SU-DHL-6 (cell line): ENCODE measurements around the gene SLC10A3.

Experiments
- H2AFZ ChIP-seq: fragments of 200-600 bp; sonication (generic); 2 replicates; pipeline ENCODE4 v1.6.1; 2014; ENCODE audit warnings: low read depth, mild to moderate bottlenecking, moderate library complexity, mixed read lengths, antibody characterized with exemption, low read length; ENCODE audit not compliant: severe bottlenecking
- H3F3A ChIP-seq: fragments of 200-600 bp; shearing (Covaris generic); 2 replicates; pipeline ENCODE4 v1.6.0; 2016; ENCODE audit warnings: antibody characterized with exemption, mild to moderate bottlenecking; ENCODE audit not compliant: insufficient read depth
- H3K27ac ChIP-seq: fragments of 200-600 bp; sonication (generic); 2 replicates; pipeline ENCODE4 v1.5.1; 2016; ENCODE audit warnings: low read depth, mild to moderate bottlenecking, low read length, moderate library complexity, mixed read lengths
- H3K27me3 ChIP-seq: fragments of 200-600 bp; sonication (generic), shearing (Covaris generic); 2 replicates; pipeline ENCODE4 v1.6.0; 2014; ENCODE audit warnings: mild to moderate bottlenecking, low read length
- H3K36me3 ChIP-seq: fragments of 200-600 bp; sonication (generic); 2 replicates; pipeline ENCODE4 v1.6.1; 2014; ENCODE audit warnings: mild to moderate bottlenecking, low read length, mixed read lengths
- H3K4me2 ChIP-seq: fragments of 300-600, 200-600 bp; shearing (Covaris generic), sonication (generic); 2 replicates; pipeline ENCODE4 v1.6.0; 2014; ENCODE audit warnings: low read length, low read depth, mild to moderate bottlenecking; ENCODE audit not compliant: poor library complexity, severe bottlenecking
- H3K4me3 ChIP-seq: fragments of 200-600 bp; sonication (generic); 2 replicates; pipeline ENCODE4 v1.5.1; 2014; ENCODE audit warnings: antibody characterized with exemption, low read length, mild to moderate bottlenecking, mixed read lengths; ENCODE audit not compliant: insufficient read depth, poor library complexity, severe bottlenecking
- H3K79me2 ChIP-seq: fragments of 200-600 bp; sonication (generic); 2 replicates; pipeline ENCODE4 v1.6.1; 2014; ENCODE audit warnings: mild to moderate bottlenecking, low read length, moderate library complexity; ENCODE audit not compliant: insufficient read depth
- H3K9ac ChIP-seq: fragments of 200-600 bp; sonication (generic); 2 replicates; pipeline ENCODE4 v1.7.0; 2014; ENCODE audit warnings: mild to moderate bottlenecking, low read length
- H3K9me2 ChIP-seq: fragments of 200-600 bp; sonication (generic); replicated peaks from 2 replicates; pipeline ENCODE4 v1.6.1; 2014; ENCODE audit warnings: low read length; ENCODE audit not compliant: insufficient read depth
- H3K9me3 ChIP-seq: fragments of 200-600 bp; sonication (generic); 2 replicates; pipeline ENCODE4 v1.6.1; 2014; ENCODE audit warnings: low read length, mixed read lengths; ENCODE audit not compliant: insufficient read depth
- H4K20me1 ChIP-seq: fragments of 200-600 bp; sonication (generic); 2 replicates; pipeline ENCODE4 v1.6.1; 2014; ENCODE audit warnings: low read depth, mild to moderate bottlenecking, antibody characterized with exemption, low read length, moderate library complexity, mixed read lengths
- EZH2phosphoT487 ChIP-seq: fragments of 200-600 bp; sonication (generic), shearing (Covaris generic); conservative IDR thresholded peaks from 2 replicates; pipeline ENCODE4 v1.6.1; 2018; ENCODE audit warnings: mild to moderate bottlenecking, antibody characterized with exemption, low read length, moderate library complexity, mixed read lengths
- TF ChIP-seq, protein P1 (sequence below): fragments of 200-600 bp; sonication (generic); IDR thresholded peaks from one replicate; pipeline ENCODE4 v1.5.1; 2017; ENCODE audit warnings: antibody characterized with exemption, mild to moderate bottlenecking, low read length, moderate library complexity; ENCODE audit not compliant: insufficient read depth, poor library complexity, severe bottlenecking

SLC10A3 gene

DNA sequence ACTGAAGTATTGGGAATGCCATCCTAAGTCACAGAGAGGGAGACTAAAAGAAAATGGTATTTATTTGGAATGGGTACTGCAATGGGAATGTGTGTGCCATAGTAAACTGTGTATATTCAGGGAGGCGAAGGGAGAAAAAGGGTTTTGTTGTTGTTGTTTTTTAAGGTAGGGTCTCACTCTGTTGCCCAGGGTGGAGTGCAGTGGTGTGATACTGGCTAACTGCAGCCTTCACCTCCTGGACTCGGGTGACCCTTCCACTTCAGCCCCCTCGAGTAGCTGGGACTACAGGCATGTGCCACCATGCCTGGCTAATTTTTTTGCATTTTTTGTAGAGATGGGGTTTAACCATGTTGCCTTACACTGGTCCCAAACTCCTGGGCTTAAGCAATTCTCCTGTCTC lies 4.3 kb upstream of the SLC10A3 start:
- Histone ChIP-seq H4K20me1 (no peaks in the 10 kb centered on the region), H3K27me3 (no peaks in the 10 kb centered on the region), H3F3A (0 out of 2 replicates have a peak, but pooled peaks cover 5% of the 10 kb centered on the region), H3K9ac (no peak overlapping the region), H3K9me2 (no peaks in the 10 kb centered on the region), H3K9me3 (no peaks in the 10 kb centered on the region), H2AFZ (no peak overlapping the region), H3K27ac (no peak overlapping the region), H3K79me2 (no peaks in the 10 kb centered on the region; the same call in 1 of the 2 replicates), H3K36me3 (no peaks in the 10 kb centered on the region), H3K4me3 (no peak overlapping the region), H3K4me2 (no peak overlapping the region)
- TF ChIP-seq EZH2phosphoT487: no peak
- TF ChIP-seq, protein P1, sequence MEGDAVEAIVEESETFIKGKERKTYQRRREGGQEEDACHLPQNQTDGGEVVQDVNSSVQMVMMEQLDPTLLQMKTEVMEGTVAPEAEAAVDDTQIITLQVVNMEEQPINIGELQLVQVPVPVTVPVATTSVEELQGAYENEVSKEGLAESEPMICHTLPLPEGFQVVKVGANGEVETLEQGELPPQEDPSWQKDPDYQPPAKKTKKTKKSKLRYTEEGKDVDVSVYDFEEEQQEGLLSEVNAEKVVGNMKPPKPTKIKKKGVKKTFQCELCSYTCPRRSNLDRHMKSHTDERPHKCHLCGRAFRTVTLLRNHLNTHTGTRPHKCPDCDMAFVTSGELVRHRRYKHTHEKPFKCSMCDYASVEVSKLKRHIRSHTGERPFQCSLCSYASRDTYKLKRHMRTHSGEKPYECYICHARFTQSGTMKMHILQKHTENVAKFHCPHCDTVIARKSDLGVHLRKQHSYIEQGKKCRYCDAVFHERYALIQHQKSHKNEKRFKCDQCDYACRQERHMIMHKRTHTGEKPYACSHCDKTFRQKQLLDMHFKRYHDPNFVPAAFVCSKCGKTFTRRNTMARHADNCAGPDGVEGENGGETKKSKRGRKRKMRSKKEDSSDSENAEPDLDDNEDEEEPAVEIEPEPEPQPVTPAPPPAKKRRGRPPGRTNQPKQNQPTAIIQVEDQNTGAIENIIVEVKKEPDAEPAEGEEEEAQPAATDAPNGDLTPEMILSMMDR: no peak

DNA sequence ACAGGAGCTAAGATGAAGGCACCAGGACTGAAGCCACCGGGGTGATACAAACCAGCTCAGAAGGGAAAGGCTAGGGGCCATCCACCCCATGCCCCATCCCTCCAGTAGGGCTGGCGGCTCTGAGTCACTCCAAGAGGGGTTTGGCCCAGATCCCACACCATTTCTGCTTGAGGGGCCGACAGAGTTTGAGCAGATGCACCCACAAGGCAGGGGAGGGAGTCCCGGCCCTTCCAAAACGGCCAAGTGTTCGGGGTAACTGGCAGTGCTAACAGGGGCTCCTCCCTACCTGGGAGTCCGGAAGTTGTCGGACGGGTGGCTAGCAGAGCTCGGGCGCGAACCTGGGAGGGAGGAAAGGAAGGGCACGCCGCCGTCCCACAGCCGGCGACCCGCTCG lies 412 bp downstream of the SLC10A3 start:
- H3K27ac ChIP-seq: peak overlapping the region; percentile 65
- no peaks in the 10 kb centered on the region for H3K36me3 ChIP-seq
- H3K27me3 ChIP-seq: no peaks in the 10 kb centered on the region
- peak overlapping the region; percentile 76 for H3K4me3 ChIP-seq
- no peaks in the 10 kb centered on the region for H3K9me3 ChIP-seq
- H3K9me2 ChIP-seq: no peaks in the 10 kb centered on the region
- H3K79me2 ChIP-seq: peaks cover 13% of the 10 kb centered on the region
- no peak overlapping the region for H2AFZ ChIP-seq
- TF ChIP-seq, protein P1: no peak
- no peak for TF ChIP-seq EZH2phosphoT487
- H4K20me1 ChIP-seq: no peaks in the 10 kb centered on the region
- peak overlapping the region; percentile 81 for H3K4me2 ChIP-seq
- H3K9ac ChIP-seq: peak overlapping the region; percentile 73
- peaks cover 6% of the 10 kb centered on the region for H3F3A ChIP-seq

DNA sequence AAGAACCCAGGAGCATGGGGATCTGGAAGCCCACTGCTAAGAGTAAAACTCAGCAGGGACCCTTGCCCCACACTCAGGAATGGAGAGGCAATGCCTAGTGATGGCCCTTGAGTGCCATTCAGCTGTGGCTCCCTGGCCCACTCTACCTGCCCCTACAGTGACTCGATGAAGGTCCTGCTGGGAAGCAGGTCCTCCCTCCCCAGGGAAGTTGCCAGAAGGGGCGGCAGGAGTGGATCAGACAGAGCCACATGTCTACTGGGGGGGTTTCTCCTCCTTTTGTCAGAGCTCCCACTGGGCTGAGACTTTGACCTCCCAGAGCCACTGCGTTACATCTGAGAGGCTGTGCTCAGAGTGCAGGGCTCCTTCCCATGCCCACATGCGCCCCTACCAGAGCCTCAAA lies 1.2 kb downstream of the SLC10A3 start:
- H3K27ac ChIP-seq: 0 out of 2 replicates have a peak overlapping the region, but pooled peaks have one; percentile 65
- H3F3A ChIP-seq: peaks cover 6% of the 10 kb centered on the region
- H3K9me2 ChIP-seq: no peaks in the 10 kb centered on the region
- no peaks in the 10 kb centered on the region for H4K20me1 ChIP-seq
- H3K36me3 ChIP-seq: no peaks in the 10 kb centered on the region
- H3K27me3 ChIP-seq: no peaks in the 10 kb centered on the region
- H3K79me2 ChIP-seq: peaks cover 18% of the 10 kb centered on the region
- H3K4me3 ChIP-seq: peak overlapping the region; percentile 76
- H3K4me2 ChIP-seq: peak overlapping the region; percentile 81
- TF ChIP-seq EZH2phosphoT487: no peak
- TF ChIP-seq, protein P1: no peak
- H3K9ac ChIP-seq: peak overlapping the region; percentile 73
- no peak overlapping the region for H2AFZ ChIP-seq
- no peaks in the 10 kb centered on the region for H3K9me3 ChIP-seq
